ENCODE measurements around the gene SLC25A45.

The SLC25A45 gene

GRCh38 chr11:65420506-65420905, 38.1 kb upstream of the SLC25A45 start:
- Histone ChIP-seq H4K20me1 (ENCODE audit: insufficient read depth, low read length) (peaks cover 24% of the 10 kb centered on the region), H3K4me1 (ENCODE audit: low read length) (peaks cover 32% of the 10 kb centered on the region), H3K36me3 (replicated peaks; ENCODE audit: insufficient read depth, low read length) (no peaks in the 10 kb centered on the region), H3K4me2 (ENCODE audit: low read depth, low read length) (peak overlapping the region; percentile 99), H3K27me3 (replicated peaks; ENCODE audit: insufficient read depth, low read length) (no peaks in the 10 kb centered on the region), H3K27ac (ENCODE audit: low read length) (peak overlapping the region; percentile 100), H2AFZ (ENCODE audit: low read length) (no peak overlapping the region), H3K9ac (ENCODE audit: low read length) (peak overlapping the region; percentile 100), H3F3A (ENCODE audit: insufficient read depth, low read length) (peaks cover 85% of the 10 kb centered on the region), H3K9me2 (replicated peaks; ENCODE audit: insufficient read depth, low read length) (no peaks in the 10 kb centered on the region), H3K4me3 (ENCODE audit: low read length) (peak overlapping the region; percentile 44), H3K9me3 (replicated peaks; ENCODE audit: insufficient read depth, low read length) (no peaks in the 10 kb centered on the region), H3K79me2 (ENCODE audit: low read length) (peaks cover 63% of the 10 kb centered on the region)
- no peak for DNase-seq
- no peak for TF ChIP-seq EZH2phosphoT487 (IDR thresholded peaks at IDR 0.05; ENCODE audit: low read length)

GRCh38 chr11:65419772-65420481, 37.5 kb upstream of the SLC25A45 start:
- no peak overlapping the region for H2AFZ ChIP-seq (ENCODE audit: low read length)
- peak overlapping the region; percentile 99 for H3K4me2 ChIP-seq (ENCODE audit: low read depth, low read length)
- peaks cover 32% of the 10 kb centered on the region for H3K4me1 ChIP-seq (ENCODE audit: low read length)
- peak overlapping the region; percentile 100 for H3K27ac ChIP-seq (ENCODE audit: low read length)
- no peaks in the 10 kb centered on the region for H3K27me3 ChIP-seq (replicated peaks; ENCODE audit: insufficient read depth, low read length)
- H3K9me2 ChIP-seq (replicated peaks; ENCODE audit: insufficient read depth, low read length): no peaks in the 10 kb centered on the region
- H3K79me2 ChIP-seq (ENCODE audit: low read length): peaks cover 57% of the 10 kb centered on the region
- no peaks in the 10 kb centered on the region for H3K36me3 ChIP-seq (replicated peaks; ENCODE audit: insufficient read depth, low read length)
- DNase-seq: peak; percentile 95
- TF ChIP-seq CTCF (IDR thresholded peaks at IDR 0.05; ENCODE audit: low read length): no peak
- no peak for TF ChIP-seq EZH2 (optimal IDR thresholded peaks at IDR 0.05; ENCODE audit: low read depth, low read length)
- no peak for TF ChIP-seq EZH2phosphoT487 (IDR thresholded peaks at IDR 0.05; ENCODE audit: low read length)
- peak overlapping the region; percentile 75 for H3K4me3 ChIP-seq (ENCODE audit: low read length)
- H3K9me3 ChIP-seq (replicated peaks; ENCODE audit: insufficient read depth, low read length): no peaks in the 10 kb centered on the region
- peaks cover 79% of the 10 kb centered on the region for H3F3A ChIP-seq (ENCODE audit: insufficient read depth, low read length)
- peak overlapping the region; percentile 100 for H3K9ac ChIP-seq (ENCODE audit: low read length)
- peaks cover 21% of the 10 kb centered on the region for H4K20me1 ChIP-seq (ENCODE audit: insufficient read depth, low read length)

- no peak overlapping the region for H2AFZ ChIP-seq (ENCODE audit: low read length)
- H3K4me2 ChIP-seq (ENCODE audit: low read depth, low read length): peak overlapping the region; percentile 99
- peak overlapping the region; percentile 100 for H3K27ac ChIP-seq (ENCODE audit: low read length)
- no peaks in the 10 kb centered on the region for H3K27me3 ChIP-seq (replicated peaks; ENCODE audit: insufficient read depth, low read length)
- no peaks in the 10 kb centered on the region for H3K9me3 ChIP-seq (replicated peaks; ENCODE audit: insufficient read depth, low read length)
- no peaks in the 10 kb centered on the region for H3K36me3 ChIP-seq (replicated peaks; ENCODE audit: insufficient read depth, low read length)
- peaks cover 16% of the 10 kb centered on the region for H4K20me1 ChIP-seq (ENCODE audit: insufficient read depth, low read length)
- H3F3A ChIP-seq (ENCODE audit: insufficient read depth, low read length): peaks cover 74% of the 10 kb centered on the region
- H3K9me2 ChIP-seq (replicated peaks; ENCODE audit: insufficient read depth, low read length): no peaks in the 10 kb centered on the region
- H3K4me1 ChIP-seq (ENCODE audit: low read length): peaks cover 32% of the 10 kb centered on the region
- no peak for DNase-seq
- peak overlapping the region; percentile 75 for H3K4me3 ChIP-seq (ENCODE audit: low read length)
- no peak for TF ChIP-seq EZH2phosphoT487 (IDR thresholded peaks at IDR 0.05; ENCODE audit: low read length)
- no peak for TF ChIP-seq CTCF (IDR thresholded peaks at IDR 0.05; ENCODE audit: low read length)
- no peak for TF ChIP-seq EZH2 (optimal IDR thresholded peaks at IDR 0.05; ENCODE audit: low read depth, low read length)
- H3K79me2 ChIP-seq (ENCODE audit: low read length): peaks cover 52% of the 10 kb centered on the region
- H3K9ac ChIP-seq (ENCODE audit: low read length): peak overlapping the region; percentile 100
Observed at GRCh38 chr11:65419460-65419771, 37.0 kb upstream of the SLC25A45 start.

All from MM.1S (cell line).